Measurements from ENCODE around the gene ASNSD1.

- TF ChIP-seq PHF20 (CRISPR knock-in tag; IDR thresholded peaks at IDR 0.05) = no peak
- TF ChIP-seq CBX5 (CRISPR knock-in tag; IDR thresholded peaks at IDR 0.05; ENCODE audit: borderline replicate concordance) = no peak
- no peak for TF ChIP-seq TFAP4 (IDR thresholded peaks at IDR 0.05; ENCODE audit: borderline replicate concordance, low read depth)
- no peak for TF ChIP-seq RERE (CRISPR knock-in tag; IDR thresholded peaks at IDR 0.05; ENCODE audit: low read depth)
- no peak for TF ChIP-seq SUZ12 (IDR thresholded peaks at IDR 0.05; ENCODE audit: low read depth, low read length)
- no peak for TF ChIP-seq MTA3 (CRISPR knock-in tag; IDR thresholded peaks at IDR 0.05)
- no peak for TF ChIP-seq PHB2 (IDR thresholded peaks at IDR 0.05; ENCODE audit: partially characterized antibody)
- no peak for TF ChIP-seq NR2C2 (CRISPR knock-in tag; IDR thresholded peaks at IDR 0.05; ENCODE audit: borderline replicate concordance)
- no peak for TF ChIP-seq NFE2 (CRISPR knock-in tag; IDR thresholded peaks at IDR 0.05)
- TF ChIP-seq TCF12 (IDR thresholded peaks at IDR 0.05) = no peak
- TF ChIP-seq TCF12 (CRISPR knock-in tag; IDR thresholded peaks at IDR 0.05) = no peak
- no peak for TF ChIP-seq MXI1 (IDR thresholded peaks at IDR 0.05; ENCODE audit: borderline replicate concordance, low read depth, low read length)
- no peak for TF ChIP-seq YY1 (IDR thresholded peaks at IDR 0.05; ENCODE audit: insufficient read depth, insufficient replicate concordance, low read depth, low read length)
- TF ChIP-seq ZNF17 (CRISPR knock-in tag; IDR thresholded peaks at IDR 0.05) = no peak
- no peak for TF ChIP-seq ZBTB21 (CRISPR knock-in tag; IDR thresholded peaks at IDR 0.05)
Measured at GRCh38 chr2:189639007-189639609, 22.2 kb upstream of the ASNSD1 start.

All from HepG2 (cell line).